HCT116 (cell line): ENCODE data around the gene SUGCT. TPM values are rescaled to one million over a fixed set of nuclear protein-coding genes. Genes with fewer than 3 reads are reported as not detected.

Experiments used
- ATAC-seq: fragments of 200-7000 bp; cut with Tn5 transposase; 2 replicates; pipeline ENCODE4 v1.9.1; 2020; ENCODE audit warnings: mild to moderate bottlenecking, moderate library complexity
- BruUV-seq: library from RNA; stranded (reverse); fragments of 400-500 nt; replicated peaks from 2 replicates; lab custom pipeline; 2021; lab: Mats Ljungman, UMichigan
- CTCF ChIA-PET: fragments of 300-600 bp; sonication (Branson Sonifier 250); formaldehyde crosslinking; loops from one replicate; lab custom pipeline; 2021; ENCODE audit warnings: antibody characterized with exemption; lab: Charles Lee
- POLR2A ChIA-PET: fragments of 300-600, 350-600 bp; sonication (Branson Sonifier 250); formaldehyde crosslinking; loops from one replicate; lab custom pipeline; 2021; ENCODE audit warnings: antibody characterized with exemption; lab: Charles Lee
- RAD21 ChIA-PET, 2 experiments: fragments of 300-600 bp; sonication (Branson Sonifier 250); formaldehyde crosslinking; loops; one replicate each; lab custom pipeline; 2023; ENCODE audit warnings: low total read pairs in 2 of 2; ENCODE audit not compliant: uncharacterized antibody in 2 of 2, unreplicated experiment in 2 of 2, low non-redundant PET in 1 of 2; lab: Charles Lee
- DNase-seq: peaks from one replicate; pipeline ENCODE4 v3.0.0-alpha.2; 2010; ENCODE audit warnings: low read depth, low spot score
- H2AFZ ChIP-seq: fragments of 200-600 bp; shearing (Covaris generic), sonication (generic); 2 replicates; pipeline ENCODE4 v1.6.1; 2017; ENCODE audit warnings: low read depth, mixed run types, mixed read lengths, antibody characterized with exemption, low read length; ENCODE audit not compliant: poor library complexity, severe bottlenecking
- H3K27ac ChIP-seq: 2 replicates; pipeline ENCODE4 v1.5.1; 2012; ENCODE audit warnings: low read depth, low read length
- H3K27me3 ChIP-seq: fragments of 200-600 bp; sonication (generic); 2 replicates; pipeline ENCODE4 v1.6.1; 2016; ENCODE audit warnings: mixed run types, low read length, mixed read lengths; ENCODE audit not compliant: insufficient read depth
- H3K36me3 ChIP-seq, 2 experiments: fragments of 200-500 bp in 1 of 2; fragments of 200-600 bp in 1 of 2; sonication (Bioruptor generic) in 1 of 2; sonication (generic) in 1 of 2; 2 replicates each; pipeline versions ENCODE4 v1.5.1 to v1.6.1; 2014 to 2016; ENCODE audit warnings: low read length in 2 of 2, inconsistent platforms in 1 of 2, mixed read lengths in 1 of 2, mixed run types in 1 of 2; ENCODE audit not compliant: insufficient read depth in 2 of 2, control insufficient read depth in 1 of 2
- H3K4me1 ChIP-seq, 2 experiments: fragments of 200-600 bp in 1 of 2; sonication (generic) in 1 of 2; 2 replicates each; pipeline versions ENCODE4 v1.5.1 to v1.6.1; 2012 to 2017; ENCODE audit warnings: low read length in 2 of 2, inconsistent platforms in 1 of 2, mild to moderate bottlenecking in 1 of 2, mixed read lengths in 1 of 2, mixed run types in 1 of 2, moderate library complexity in 1 of 2; ENCODE audit not compliant: insufficient read depth in 2 of 2, control insufficient read depth in 1 of 2
- H3K4me2 ChIP-seq: fragments of 200-600 bp; sonication (generic); 2 replicates; pipeline ENCODE4 v1.6.1; 2017; ENCODE audit warnings: mixed run types, low read length, mixed read lengths
- H3K4me3 ChIP-seq, 2 experiments: fragments of 200-600 bp in 1 of 2; sonication (generic) in 1 of 2; replicated peaks in 1 of 2; 2 replicates each; pipeline ENCODE4 v1.5.1; 2011 to 2016; ENCODE audit warnings: low read length in 2 of 2, control low read depth in 1 of 2, low read depth in 1 of 2, mild to moderate bottlenecking in 1 of 2, mixed read lengths in 1 of 2, mixed run types in 1 of 2
- H3K79me2 ChIP-seq: fragments of 200-600 bp; sonication (generic); 2 replicates; pipeline ENCODE4 v1.6.1; 2017; ENCODE audit warnings: mild to moderate bottlenecking, mixed run types, low read length, moderate library complexity, mixed read lengths; ENCODE audit not compliant: insufficient read depth
- H3K9ac ChIP-seq: fragments of 200-600 bp; sonication (generic); 2 replicates; pipeline ENCODE4 v1.6.1; 2016; ENCODE audit warnings: low read length, mixed read lengths
- H3K9me2 ChIP-seq: fragments of 200-600 bp; sonication (generic), shearing (Covaris generic); 2 replicates; pipeline ENCODE4 v1.6.1; 2017; ENCODE audit warnings: mixed run types, mild to moderate bottlenecking, moderate library complexity; ENCODE audit not compliant: insufficient read depth
- H3K9me3 ChIP-seq, 2 experiments: fragments of 200-500 bp in 1 of 2; fragments of 200-600 bp in 1 of 2; sonication (Bioruptor generic) in 1 of 2; sonication (generic) in 1 of 2; 2 replicates each; pipeline ENCODE4 v1.6.1; 2014 to 2017; ENCODE audit warnings: low read length in 2 of 2, mixed read lengths in 2 of 2, inconsistent platforms in 1 of 2, low read depth in 1 of 2, mild to moderate bottlenecking in 1 of 2, mixed run types in 1 of 2, moderate library complexity in 1 of 2; ENCODE audit not compliant: control insufficient read depth in 1 of 2, insufficient read depth in 1 of 2
- H4K20me1 ChIP-seq: fragments of 200-600 bp; sonication (generic), shearing (Covaris generic); 2 replicates; pipeline ENCODE4 v1.6.1; 2017; ENCODE audit warnings: mixed run types, mild to moderate bottlenecking, moderate library complexity; ENCODE audit not compliant: insufficient read depth
- CBX3 ChIP-seq: IDR thresholded peaks from 2 replicates; pipeline ENCODE4 v1.6.1; 2012; ENCODE audit warnings: low read depth
- EGR1 ChIP-seq: IDR thresholded peaks from 2 replicates; pipeline ENCODE4 v1.6.1; 2012; ENCODE audit warnings: low read depth
- ELF1 ChIP-seq: IDR thresholded peaks from 2 replicates; pipeline ENCODE4 v1.6.1; 2012; ENCODE audit warnings: low read depth, borderline replicate concordance
- FOSL1 ChIP-seq: IDR thresholded peaks from 2 replicates; pipeline ENCODE4 v1.6.1; 2012; ENCODE audit warnings: low read depth
- JUND ChIP-seq: IDR thresholded peaks from 2 replicates; pipeline ENCODE4 v1.6.1; 2012
- MAX ChIP-seq: IDR thresholded peaks from 2 replicates; pipeline ENCODE4 v1.6.1; 2012
- POLR2A ChIP-seq: IDR thresholded peaks from 2 replicates; pipeline ENCODE4 v1.7.0; 2011; ENCODE audit warnings: borderline replicate concordance; ENCODE audit not compliant: insufficient read depth, insufficient read length; ENCODE audit errors: extremely low read depth
- REST ChIP-seq: IDR thresholded peaks from 2 replicates; pipeline ENCODE4 v1.6.1; 2012; ENCODE audit warnings: low read depth
- SP1 ChIP-seq: IDR thresholded peaks from 2 replicates; pipeline ENCODE4 v1.6.1; 2012; ENCODE audit warnings: low read depth
- TCF7L2 ChIP-seq: IDR thresholded peaks from 2 replicates; pipeline ENCODE4 v1.7.0; 2011; ENCODE audit warnings: borderline replicate concordance, inconsistent platforms; ENCODE audit not compliant: insufficient read depth, insufficient read length; ENCODE audit errors: extremely low read depth
- YY1 ChIP-seq: IDR thresholded peaks from 2 replicates; pipeline ENCODE4 v1.6.1; 2011; ENCODE audit warnings: low read length, low read depth, moderate library complexity, mild to moderate bottlenecking; ENCODE audit not compliant: insufficient replicate concordance; ENCODE audit errors: extremely low read depth
- intact Hi-C: fragments of 100-400 bp; cut with micrococcal nuclease; formaldehyde crosslinking; loops from 2 replicates; pipeline ENCODE4 v1.10.0; 2022
- total RNA-seq: library from RNA; stranded (reverse); gene quantifications from one replicate; pipeline ENCODE4 v1.2.1, GENCODE V29; 2021; ENCODE audit not compliant: unreplicated experiment
- TF ChIP-seq, protein P1 (sequence below): IDR thresholded peaks from 2 replicates; pipeline ENCODE4 v1.6.1; 2012
- TF ChIP-seq, protein P2 (sequence below): IDR thresholded peaks from 2 replicates; pipeline ENCODE4 v1.6.1; 2011; ENCODE audit warnings: mild to moderate bottlenecking, low read length, moderate library complexity; ENCODE audit not compliant: insufficient replicate concordance; ENCODE audit errors: extremely low read depth

Gene SUGCT
- total RNA-seq, 1 experiment from 2014 or later = 4.4 TPM

- no peak for TF ChIP-seq REST
- TF ChIP-seq TCF7L2 = no peak
- TF ChIP-seq, protein P1, sequence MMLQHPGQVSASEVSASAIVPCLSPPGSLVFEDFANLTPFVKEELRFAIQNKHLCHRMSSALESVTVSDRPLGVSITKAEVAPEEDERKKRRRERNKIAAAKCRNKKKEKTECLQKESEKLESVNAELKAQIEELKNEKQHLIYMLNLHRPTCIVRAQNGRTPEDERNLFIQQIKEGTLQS = no peak
These were observed 39.6 kb upstream of the SUGCT start (continued) for GRCh38 chr7:40095230-40095629.

DNA sequence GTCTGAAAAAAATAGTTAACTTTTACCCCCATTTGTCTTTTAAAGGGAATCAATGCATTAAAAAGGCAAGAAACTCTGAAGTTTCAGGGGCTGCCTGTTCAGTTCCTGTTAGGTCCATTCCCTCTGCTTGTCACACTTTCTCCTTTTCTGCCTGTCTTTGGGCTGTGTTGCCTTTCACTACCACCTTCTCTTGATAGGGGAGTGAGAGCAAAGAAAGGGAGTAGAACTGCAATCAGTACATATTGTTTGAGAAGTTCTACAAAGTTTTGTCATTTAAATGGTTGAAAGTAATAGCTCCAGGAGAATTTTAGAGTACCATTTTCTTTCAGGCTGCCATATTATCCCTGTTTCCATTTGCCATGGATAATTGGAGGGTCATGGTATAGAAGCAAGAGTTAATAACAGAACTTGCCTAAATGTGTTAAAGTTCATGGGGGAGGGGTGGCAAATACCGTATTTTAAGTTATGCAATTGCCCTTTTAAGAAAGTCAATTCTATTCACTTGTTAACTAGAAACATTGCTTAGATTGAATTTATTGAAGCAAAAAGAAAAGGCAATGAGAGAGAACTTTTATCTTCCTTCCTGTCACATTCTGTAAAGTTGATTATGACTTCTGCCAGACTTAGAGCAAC is 39.0 kb upstream of the SUGCT start:
- TF ChIP-seq YY1 = no peak
- TF ChIP-seq POLR2A = no peak
- TF ChIP-seq CBX3 = no peak
- no peak for TF ChIP-seq JUND
- no peak for TF ChIP-seq SP1
- TF ChIP-seq EGR1 = no peak
- TF ChIP-seq, protein P2, sequence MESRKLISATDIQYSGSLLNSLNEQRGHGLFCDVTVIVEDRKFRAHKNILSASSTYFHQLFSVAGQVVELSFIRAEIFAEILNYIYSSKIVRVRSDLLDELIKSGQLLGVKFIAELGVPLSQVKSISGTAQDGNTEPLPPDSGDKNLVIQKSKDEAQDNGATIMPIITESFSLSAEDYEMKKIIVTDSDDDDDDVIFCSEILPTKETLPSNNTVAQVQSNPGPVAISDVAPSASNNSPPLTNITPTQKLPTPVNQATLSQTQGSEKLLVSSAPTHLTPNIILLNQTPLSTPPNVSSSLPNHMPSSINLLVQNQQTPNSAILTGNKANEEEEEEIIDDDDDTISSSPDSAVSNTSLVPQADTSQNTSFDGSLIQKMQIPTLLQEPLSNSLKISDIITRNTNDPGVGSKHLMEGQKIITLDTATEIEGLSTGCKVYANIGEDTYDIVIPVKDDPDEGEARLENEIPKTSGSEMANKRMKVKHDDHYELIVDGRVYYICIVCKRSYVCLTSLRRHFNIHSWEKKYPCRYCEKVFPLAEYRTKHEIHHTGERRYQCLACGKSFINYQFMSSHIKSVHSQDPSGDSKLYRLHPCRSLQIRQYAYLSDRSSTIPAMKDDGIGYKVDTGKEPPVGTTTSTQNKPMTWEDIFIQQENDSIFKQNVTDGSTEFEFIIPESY = no peak
- TF ChIP-seq MAX = no peak
- TF ChIP-seq, protein P1 = no peak
- TF ChIP-seq ELF1 = no peak
- TF ChIP-seq FOSL1 = no peak
- H2AFZ ChIP-seq = no peak overlapping the region
- no peaks in the 10 kb centered on the region for H4K20me1 ChIP-seq
- H3K9ac ChIP-seq = no peak overlapping the region
- ATAC-seq (no peak), DNase-seq (no peak)
- ChIA-PET CTCF (no interaction called here), POLR2A (no interaction called here), RAD21 (no interaction called here)
- no peaks in the 10 kb centered on the region for H3K27me3 ChIP-seq
- H3K9me3 ChIP-seq = no peaks in the 10 kb centered on the region
- H3K27ac ChIP-seq = no peak overlapping the region
- H3K4me3 ChIP-seq = no peak overlapping the region
- no peaks in the 10 kb centered on the region for H3K79me2 ChIP-seq
- H3K4me1 ChIP-seq = no peaks in the 10 kb centered on the region
- intact Hi-C loops = no loop called here
- H3K9me2 ChIP-seq = no peaks in the 10 kb centered on the region
- peaks cover 20 to 23% of the 10 kb centered on the region in 2 experiments; a peak in 3 of 4 replicates for H3K36me3 ChIP-seq
- H3K4me2 ChIP-seq = no peak overlapping the region
- BruUV-seq = no TSS peak
